K562 (cell line): ENCODE measurements around the gene SLC6A9. TPM values are rescaled to one million over a fixed set of nuclear protein-coding genes. Genes with fewer than 3 reads are reported as not detected.
A peak's percentile ranks its signal among the peaks of the same experiment; 100 is the strongest.

Source experiments
- BHLHE40 ChIP-seq: IDR thresholded peaks from 2 replicates; pipeline ENCODE4 v1.6.1; 2011; ENCODE audit warnings: low read length, improper control_type of control experiment
- CCNT2 ChIP-seq: IDR thresholded peaks from 2 replicates; pipeline ENCODE4 v1.6.1; 2011; ENCODE audit warnings: borderline replicate concordance, low read depth, mild to moderate bottlenecking, moderate library complexity, mixed read lengths, low read length; ENCODE audit not compliant: insufficient read length; ENCODE audit errors: extremely low read depth
- ELF2 ChIP-seq: fragments of 250-450 bp; sonication (Bioruptor Pico); IDR thresholded peaks from 2 replicates; pipeline ENCODE4 v1.5.0; 2021; ENCODE audit warnings: mild to moderate bottlenecking
- FOXA1 ChIP-seq: fragments of 450-650 bp; IDR thresholded peaks from 2 replicates; pipeline ENCODE4 v1.6.1; 2016; ENCODE audit warnings: mild to moderate bottlenecking, borderline replicate concordance
- KDM5B ChIP-seq: fragments of 200-600 bp; sonication (generic); IDR thresholded peaks from 2 replicates; pipeline ENCODE4 v1.6.1; 2012; ENCODE audit warnings: low read depth, mild to moderate bottlenecking, moderate library complexity, low read length, control low read depth, inconsistent platforms; ENCODE audit not compliant: insufficient replicate concordance
- MBD2 ChIP-seq: sonication (generic); IDR thresholded peaks from 2 replicates; pipeline ENCODE4 v1.6.1; 2016; ENCODE audit warnings: low read depth, borderline replicate concordance
- NFIX ChIP-seq: fragments of 250-450 bp; sonication (Bioruptor Pico); IDR thresholded peaks from 2 replicates; pipeline ENCODE4 v1.4.0; 2020; ENCODE audit warnings: low read depth, mild to moderate bottlenecking, moderate library complexity
- PRMT5 ChIP-seq: sonication (generic); formaldehyde crosslinking; IDR thresholded peaks from 2 replicates; pipeline ENCODE4 v1.5.0; 2020; ENCODE audit warnings: missing genetic modification reagents
- RB1 ChIP-seq: fragments of 450-650 bp; IDR thresholded peaks from 2 replicates; pipeline ENCODE4 v1.6.1; 2017; ENCODE audit warnings: low read depth, mild to moderate bottlenecking
- SETDB1 ChIP-seq: IDR thresholded peaks from one replicate; pipeline ENCODE4 v1.6.1; 2012; ENCODE audit warnings: low read length, control low read depth, inconsistent platforms
- TCF7L2 ChIP-seq: fragments of 150-350 bp; IDR thresholded peaks from 2 replicates; pipeline ENCODE4 v1.6.1; 2016; ENCODE audit warnings: low read depth, mild to moderate bottlenecking, low read length, moderate library complexity
- TEAD4 ChIP-seq, 2 experiments: sonication (generic) in 1 of 2; formaldehyde crosslinking in 1 of 2; IDR thresholded peaks; 2 replicates each; pipeline versions ENCODE4 v1.6.1 to v1.8.0; 2012 to 2022; ENCODE audit warnings: borderline replicate concordance in 1 of 2, inconsistent platforms in 1 of 2, low read length in 1 of 2, mild to moderate bottlenecking in 1 of 2, missing genetic modification reagents in 1 of 2
- TOE1 ChIP-seq, 2 experiments: fragments of 450-650 bp in 1 of 2; sonication (generic) in 1 of 2; formaldehyde crosslinking in 1 of 2; IDR thresholded peaks; 2 replicates each; pipeline versions ENCODE4 v1.7.1 to v1.8.0; 2016 to 2022; ENCODE audit warnings: borderline replicate concordance in 2 of 2, mild to moderate bottlenecking in 2 of 2, antibody characterized with exemption in 1 of 2, inconsistent platforms in 1 of 2, low read depth in 1 of 2, missing genetic modification reagents in 1 of 2, moderate library complexity in 1 of 2
- U2AF1 ChIP-seq: fragments of 200-400 bp; formaldehyde crosslinking; optimal IDR thresholded peaks from 2 replicates; pipeline ENCODE3; 2017; ENCODE audit warnings: mild to moderate bottlenecking, low read depth, low read length, moderate library complexity
- ZFP30 ChIP-seq: fragments of 250-450 bp; sonication (Bioruptor Pico); IDR thresholded peaks from 2 replicates; pipeline ENCODE4 v1.8.0; 2022; ENCODE audit warnings: moderate library complexity, mild to moderate bottlenecking, inconsistent platforms, borderline replicate concordance
- ZNF143 ChIP-seq: sonication (generic); formaldehyde crosslinking; IDR thresholded peaks from 2 replicates; pipeline ENCODE4 v1.9.0; 2022; ENCODE audit warnings: mild to moderate bottlenecking, missing genetic modification reagents
- ZNF444 ChIP-seq: fragments of 250-450 bp; sonication (Bioruptor Pico); IDR thresholded peaks from 2 replicates; pipeline ENCODE4 v1.4.0; 2020; ENCODE audit warnings: mild to moderate bottlenecking, moderate library complexity
- ZNF57 ChIP-seq: fragments of 450-650 bp; formaldehyde crosslinking; IDR thresholded peaks from 2 replicates; pipeline ENCODE4 v1.4.0; 2020; ENCODE audit warnings: mild to moderate bottlenecking, moderate library complexity
- polyA plus RNA-seq, 8 experiments: library from polyadenylated mRNA; depleted of rRNA in 4 of 8; stranded (reverse) in 5 of 8; unstranded in 3 of 8; fragments of >200 nt; fragmentation: Nextera tagmentation in 2 of 8; fragmentation: Illumina TruSeq in 1 of 8; extraction: Ambion mirVana in 2 of 8; extraction: Trizol in 1 of 8; gene quantifications; 2 replicates each; pipeline versions ENCODE4 v1.2.1 to v1.2.3, GENCODE V29; 2011 to 2014; ENCODE audit warnings: inconsistent platforms in 1 of 8, missing spikeins in 1 of 8
- total RNA-seq, 7 experiments: library from RNA; depleted of rRNA in 6 of 7; stranded (reverse); fragments of >200 nt in 6 of 7; fragmentation: Illumina TruSeq in 2 of 7; extraction: Trizol in 2 of 7; gene quantifications; 2 replicates each; pipeline versions ENCODE4 v1.2.1 to v1.2.3, GENCODE V29; 2011 to 2021; ENCODE audit warnings: low replicate concordance in 1 of 7
- TF ChIP-seq, protein P1 (sequence below): fragments of 450-650 bp; formaldehyde crosslinking; IDR thresholded peaks from 2 replicates; pipeline ENCODE4 v1.4.0; 2020; ENCODE audit warnings: mild to moderate bottlenecking, moderate library complexity
- TF ChIP-seq, protein P2 (sequence below): fragments of 450-650 bp; IDR thresholded peaks from 2 replicates; pipeline ENCODE4 v1.6.1; 2016; ENCODE audit warnings: borderline replicate concordance
- TF ChIP-seq, protein P3 (sequence below): sonication (generic); formaldehyde crosslinking; IDR thresholded peaks from 2 replicates; pipeline ENCODE4 v1.5.0; 2020; ENCODE audit warnings: missing genetic modification reagents
- TF ChIP-seq, protein P4 (sequence below): fragments of 450-650 bp; IDR thresholded peaks from 2 replicates; pipeline ENCODE4 v1.6.1; 2016; ENCODE audit warnings: antibody characterized with exemption

The SLC6A9 gene
- total and polyA plus RNA-seq, 9 of the 15 experiments (the other 6 are each of a cell fraction or from before 2014, with no cell fraction given): 0.17 to 18.7 (median 2.9) TPM

DNA sequence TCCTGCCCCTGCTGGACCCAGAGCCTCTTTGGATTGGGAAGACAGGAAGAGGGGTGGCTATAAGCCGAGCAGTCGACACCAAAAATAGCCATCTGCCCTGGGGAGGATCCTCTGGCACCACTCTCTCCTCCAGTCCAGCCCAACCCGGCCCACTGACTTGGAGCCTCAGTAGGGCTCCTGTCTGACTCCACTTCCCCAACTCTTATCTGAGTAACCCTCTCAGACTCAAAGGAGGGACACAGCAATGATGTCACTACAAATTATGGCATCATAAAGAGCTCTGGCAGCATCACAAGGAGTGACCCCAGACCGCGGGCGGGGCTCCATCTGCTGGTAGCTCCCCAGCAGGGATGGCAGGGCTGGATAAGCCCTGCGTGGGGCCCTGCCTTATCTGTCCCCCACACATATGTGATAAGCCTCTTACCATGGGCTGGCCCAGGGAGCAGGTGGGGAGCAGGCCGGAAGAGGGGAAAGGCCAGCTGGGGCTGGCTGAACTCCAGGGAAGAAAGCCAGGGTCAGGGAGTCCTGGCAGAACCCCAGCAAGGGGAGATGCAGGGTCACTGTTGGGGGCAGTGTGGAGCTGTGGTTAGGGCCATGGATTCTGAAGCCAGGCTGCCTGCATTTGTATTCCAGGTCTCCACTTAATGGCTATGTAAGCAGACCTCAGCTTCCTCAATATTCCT is 4.6 kb upstream of the SLC6A9 start (continued):
- no peak for TF ChIP-seq PRMT5
- no peak for TF ChIP-seq ZNF143
- TF ChIP-seq FOXA1: no peak
- TF ChIP-seq, protein P1, sequence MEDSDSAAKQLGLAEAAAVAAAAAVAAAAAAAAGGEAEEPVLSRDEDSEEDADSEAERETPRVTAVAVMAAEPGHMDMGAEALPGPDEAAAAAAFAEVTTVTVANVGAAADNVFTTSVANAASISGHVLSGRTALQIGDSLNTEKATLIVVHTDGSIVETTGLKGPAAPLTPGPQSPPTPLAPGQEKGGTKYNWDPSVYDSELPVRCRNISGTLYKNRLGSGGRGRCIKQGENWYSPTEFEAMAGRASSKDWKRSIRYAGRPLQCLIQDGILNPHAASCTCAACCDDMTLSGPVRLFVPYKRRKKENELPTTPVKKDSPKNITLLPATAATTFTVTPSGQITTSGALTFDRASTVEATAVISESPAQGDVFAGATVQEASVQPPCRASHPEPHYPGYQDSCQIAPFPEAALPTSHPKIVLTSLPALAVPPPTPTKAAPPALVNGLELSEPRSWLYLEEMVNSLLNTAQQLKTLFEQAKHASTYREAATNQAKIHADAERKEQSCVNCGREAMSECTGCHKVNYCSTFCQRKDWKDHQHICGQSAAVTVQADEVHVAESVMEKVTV (CRISPR knock-in tag): peak; percentile 74
- peak; percentile 92 for TF ChIP-seq ZNF57
- TF ChIP-seq BHLHE40: peak; percentile 86
- TF ChIP-seq, protein P2, sequence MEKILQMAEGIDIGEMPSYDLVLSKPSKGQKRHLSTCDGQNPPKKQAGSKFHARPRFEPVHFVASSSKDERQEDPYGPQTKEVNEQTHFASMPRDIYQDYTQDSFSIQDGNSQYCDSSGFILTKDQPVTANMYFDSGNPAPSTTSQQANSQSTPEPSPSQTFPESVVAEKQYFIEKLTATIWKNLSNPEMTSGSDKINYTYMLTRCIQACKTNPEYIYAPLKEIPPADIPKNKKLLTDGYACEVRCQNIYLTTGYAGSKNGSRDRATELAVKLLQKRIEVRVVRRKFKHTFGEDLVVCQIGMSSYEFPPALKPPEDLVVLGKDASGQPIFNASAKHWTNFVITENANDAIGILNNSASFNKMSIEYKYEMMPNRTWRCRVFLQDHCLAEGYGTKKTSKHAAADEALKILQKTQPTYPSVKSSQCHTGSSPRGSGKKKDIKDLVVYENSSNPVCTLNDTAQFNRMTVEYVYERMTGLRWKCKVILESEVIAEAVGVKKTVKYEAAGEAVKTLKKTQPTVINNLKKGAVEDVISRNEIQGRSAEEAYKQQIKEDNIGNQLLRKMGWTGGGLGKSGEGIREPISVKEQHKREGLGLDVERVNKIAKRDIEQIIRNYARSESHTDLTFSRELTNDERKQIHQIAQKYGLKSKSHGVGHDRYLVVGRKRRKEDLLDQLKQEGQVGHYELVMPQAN: no peak
- TF ChIP-seq MBD2: peak; percentile 92
- TF ChIP-seq NFIX (CRISPR knock-in tag): peak; percentile 64
- TF ChIP-seq, protein P3, sequence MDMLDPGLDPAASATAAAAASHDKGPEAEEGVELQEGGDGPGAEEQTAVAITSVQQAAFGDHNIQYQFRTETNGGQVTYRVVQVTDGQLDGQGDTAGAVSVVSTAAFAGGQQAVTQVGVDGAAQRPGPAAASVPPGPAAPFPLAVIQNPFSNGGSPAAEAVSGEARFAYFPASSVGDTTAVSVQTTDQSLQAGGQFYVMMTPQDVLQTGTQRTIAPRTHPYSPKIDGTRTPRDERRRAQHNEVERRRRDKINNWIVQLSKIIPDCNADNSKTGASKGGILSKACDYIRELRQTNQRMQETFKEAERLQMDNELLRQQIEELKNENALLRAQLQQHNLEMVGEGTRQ (CRISPR knock-in tag): no peak
- no peak for TF ChIP-seq ZFP30 (CRISPR knock-in tag)
- peak; percentile 100 for TF ChIP-seq TEAD4 (IDR thresholded peaks at IDR 0.05; ENCODE audit: low read length)
- TF ChIP-seq TEAD4 (CRISPR knock-in tag; IDR thresholded peaks at IDR 0.05; ENCODE audit: borderline replicate concordance): no peak
- TF ChIP-seq ELF2 (CRISPR knock-in tag): peak; percentile 88
- TF ChIP-seq ZNF444: peak; percentile 92
- no peak for TF ChIP-seq TCF7L2
- peak; percentile 79 for TF ChIP-seq TOE1 (IDR thresholded peaks at IDR 0.05; ENCODE audit: borderline replicate concordance)
- TF ChIP-seq TOE1 (CRISPR knock-in tag; IDR thresholded peaks at IDR 0.05; ENCODE audit: borderline replicate concordance, low read depth): 0 out of 2 replicates have a peak, but pooled peaks have one; percentile 26
- peak; percentile 100 for TF ChIP-seq CCNT2
- TF ChIP-seq U2AF1: no peak
- TF ChIP-seq RB1: peak; percentile 85
- TF ChIP-seq SETDB1: no peak
- TF ChIP-seq KDM5B: no peak
- TF ChIP-seq, protein P4, sequence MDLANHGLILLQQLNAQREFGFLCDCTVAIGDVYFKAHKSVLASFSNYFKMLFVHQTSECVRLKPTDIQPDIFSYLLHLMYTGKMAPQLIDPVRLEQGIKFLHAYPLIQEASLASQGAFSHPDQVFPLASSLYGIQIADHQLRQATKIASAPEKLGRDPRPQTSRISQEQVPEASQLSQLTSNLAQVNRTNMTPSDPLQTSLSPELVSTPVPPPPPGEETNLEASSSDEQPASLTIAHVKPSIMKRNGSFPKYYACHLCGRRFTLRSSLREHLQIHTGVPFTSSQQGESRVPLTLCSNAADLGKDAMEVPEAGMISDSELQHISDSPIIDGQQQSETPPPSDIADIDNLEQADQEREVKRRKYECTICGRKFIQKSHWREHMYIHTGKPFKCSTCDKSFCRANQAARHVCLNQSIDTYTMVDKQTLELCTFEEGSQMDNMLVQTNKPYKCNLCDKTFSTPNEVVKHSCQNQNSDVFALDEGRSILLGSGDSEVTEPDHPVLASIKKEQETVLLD: peak; percentile 87
